Measurements from ENCODE around the gene ADORA2B. TPM values are rescaled to one million over a fixed set of nuclear protein-coding genes. Genes with fewer than 3 reads are reported as not detected.

The ADORA2B gene
- polyA plus RNA-seq, 1 of the 3 experiments (the other 2 are of a cell fraction) = 12.6 TPM

DNA sequence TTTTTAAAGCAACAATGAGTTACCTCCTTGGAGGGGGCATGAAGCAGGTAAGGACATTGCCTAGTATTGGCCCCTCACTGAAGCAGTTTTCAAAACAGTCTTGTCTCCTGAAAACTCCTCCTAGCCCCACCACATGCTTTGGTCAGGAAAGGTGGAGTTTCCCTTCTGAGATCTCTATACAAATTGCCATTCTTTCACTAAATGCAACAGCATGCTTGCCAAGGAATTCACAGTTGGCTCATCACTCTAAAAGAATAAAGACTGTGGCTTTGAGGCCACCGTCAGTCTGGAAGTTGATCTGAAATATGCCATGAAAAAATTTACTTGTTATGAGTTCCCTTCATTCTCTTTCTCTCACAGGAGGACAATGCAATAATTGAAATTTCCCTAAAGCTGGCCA, 58.9 kb downstream of the ADORA2B start:
- Histone ChIP-seq H3K79me2 (ENCODE audit: insufficient read depth) (peaks cover 40% of the 10 kb centered on the region), H3K4me2 (no peak overlapping the region), H3K9me2 (no peaks in the 10 kb centered on the region), H3K4me1 (ENCODE audit: control insufficient read depth in 1 of 2, insufficient read depth in 2 of 2, low read depth in 1 of 2, low read length in 1 of 2) (peaks cover 0 to 6% of the 10 kb centered on the region in 2 experiments; a peak in 2 of 4 replicates), H3K9ac (no peak overlapping the region), H3K36me3 (replicated peaks in 1 of 2; ENCODE audit: control insufficient read depth in 1 of 2, insufficient read depth in 2 of 2, low read length in 1 of 2) (peaks cover 70 to 74% of the 10 kb centered on the region in 2 experiments), H3K9me3 (no peaks in the 10 kb centered on the region; the same call in 1 of the 2 replicates), H2AFZ (ENCODE audit: low read depth) (no peak overlapping the region), H4K20me1 (ENCODE audit: insufficient read depth) (peaks cover 5% of the 10 kb centered on the region; the same call in 1 of the 2 replicates), H3K27ac (ENCODE audit: low read depth in 2 of 2, low read length in 1 of 2) (no peak overlapping the region), H3K4me3 (ENCODE audit: low read depth in 2 of 2, low read length in 1 of 2) (no peak overlapping the region), H3F3A (replicated peaks; ENCODE audit: insufficient read depth) (peaks cover 12% of the 10 kb centered on the region), H3K27me3 (ENCODE audit: insufficient read depth) (no peaks in the 10 kb centered on the region)
- POLR2A ChIA-PET = no interaction called here
- 93% methylated on average over 1 of the region's 1 CpG for WGBS (ENCODE audit: low lambda C conversion rate)
- TF ChIP-seq MXI1 (IDR thresholded peaks at IDR 0.05; ENCODE audit: low read depth, low read length) = no peak
- no peak for TF ChIP-seq YY1 (IDR thresholded peaks at IDR 0.05; ENCODE audit: low read depth)
- no peak for TF ChIP-seq POLR2AphosphoS5 (IDR thresholded peaks at IDR 0.05; ENCODE audit: low read depth, low read length)
- TF ChIP-seq MEF2A (IDR thresholded peaks at IDR 0.05; ENCODE audit: borderline replicate concordance, low read depth) = no peak
- TF ChIP-seq TAF1 (IDR thresholded peaks at IDR 0.05; ENCODE audit: borderline replicate concordance, low read depth, low read length) = no peak
- TF ChIP-seq, protein P1, sequence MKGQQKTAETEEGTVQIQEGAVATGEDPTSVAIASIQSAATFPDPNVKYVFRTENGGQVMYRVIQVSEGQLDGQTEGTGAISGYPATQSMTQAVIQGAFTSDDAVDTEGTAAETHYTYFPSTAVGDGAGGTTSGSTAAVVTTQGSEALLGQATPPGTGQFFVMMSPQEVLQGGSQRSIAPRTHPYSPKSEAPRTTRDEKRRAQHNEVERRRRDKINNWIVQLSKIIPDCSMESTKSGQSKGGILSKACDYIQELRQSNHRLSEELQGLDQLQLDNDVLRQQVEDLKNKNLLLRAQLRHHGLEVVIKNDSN (IDR thresholded peaks at IDR 0.05; ENCODE audit: borderline replicate concordance, low read depth) = no peak
- no peak for TF ChIP-seq RXRA (IDR thresholded peaks at IDR 0.05; ENCODE audit: borderline replicate concordance, low read depth)
- TF ChIP-seq, protein P2, sequence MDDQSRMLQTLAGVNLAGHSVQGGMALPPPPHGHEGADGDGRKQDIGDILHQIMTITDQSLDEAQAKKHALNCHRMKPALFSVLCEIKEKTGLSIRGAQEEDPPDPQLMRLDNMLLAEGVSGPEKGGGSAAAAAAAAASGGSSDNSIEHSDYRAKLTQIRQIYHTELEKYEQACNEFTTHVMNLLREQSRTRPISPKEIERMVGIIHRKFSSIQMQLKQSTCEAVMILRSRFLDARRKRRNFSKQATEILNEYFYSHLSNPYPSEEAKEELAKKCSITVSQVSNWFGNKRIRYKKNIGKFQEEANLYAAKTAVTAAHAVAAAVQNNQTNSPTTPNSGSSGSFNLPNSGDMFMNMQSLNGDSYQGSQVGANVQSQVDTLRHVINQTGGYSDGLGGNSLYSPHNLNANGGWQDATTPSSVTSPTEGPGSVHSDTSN (IDR thresholded peaks at IDR 0.05) = no peak
- TF ChIP-seq NRF1 (IDR thresholded peaks at IDR 0.05; ENCODE audit: low read depth, low read length) = no peak
- no peak for TF ChIP-seq FOXJ3 (CRISPR knock-in tag; IDR thresholded peaks at IDR 0.05)
- no peak for TF ChIP-seq RAD21 (IDR thresholded peaks at IDR 0.05; ENCODE audit: low read length)
- TF ChIP-seq, protein P3, sequence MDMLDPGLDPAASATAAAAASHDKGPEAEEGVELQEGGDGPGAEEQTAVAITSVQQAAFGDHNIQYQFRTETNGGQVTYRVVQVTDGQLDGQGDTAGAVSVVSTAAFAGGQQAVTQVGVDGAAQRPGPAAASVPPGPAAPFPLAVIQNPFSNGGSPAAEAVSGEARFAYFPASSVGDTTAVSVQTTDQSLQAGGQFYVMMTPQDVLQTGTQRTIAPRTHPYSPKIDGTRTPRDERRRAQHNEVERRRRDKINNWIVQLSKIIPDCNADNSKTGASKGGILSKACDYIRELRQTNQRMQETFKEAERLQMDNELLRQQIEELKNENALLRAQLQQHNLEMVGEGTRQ (IDR thresholded peaks at IDR 0.05; ENCODE audit: borderline replicate concordance, low read depth, low read length) = no peak
- TF ChIP-seq EZH2phosphoT487 (IDR thresholded peaks at IDR 0.05; ENCODE audit: borderline replicate concordance, low read depth) = no peak
- TF ChIP-seq JUND (IDR thresholded peaks at IDR 0.05) = no peak
- TF ChIP-seq, protein P4, sequence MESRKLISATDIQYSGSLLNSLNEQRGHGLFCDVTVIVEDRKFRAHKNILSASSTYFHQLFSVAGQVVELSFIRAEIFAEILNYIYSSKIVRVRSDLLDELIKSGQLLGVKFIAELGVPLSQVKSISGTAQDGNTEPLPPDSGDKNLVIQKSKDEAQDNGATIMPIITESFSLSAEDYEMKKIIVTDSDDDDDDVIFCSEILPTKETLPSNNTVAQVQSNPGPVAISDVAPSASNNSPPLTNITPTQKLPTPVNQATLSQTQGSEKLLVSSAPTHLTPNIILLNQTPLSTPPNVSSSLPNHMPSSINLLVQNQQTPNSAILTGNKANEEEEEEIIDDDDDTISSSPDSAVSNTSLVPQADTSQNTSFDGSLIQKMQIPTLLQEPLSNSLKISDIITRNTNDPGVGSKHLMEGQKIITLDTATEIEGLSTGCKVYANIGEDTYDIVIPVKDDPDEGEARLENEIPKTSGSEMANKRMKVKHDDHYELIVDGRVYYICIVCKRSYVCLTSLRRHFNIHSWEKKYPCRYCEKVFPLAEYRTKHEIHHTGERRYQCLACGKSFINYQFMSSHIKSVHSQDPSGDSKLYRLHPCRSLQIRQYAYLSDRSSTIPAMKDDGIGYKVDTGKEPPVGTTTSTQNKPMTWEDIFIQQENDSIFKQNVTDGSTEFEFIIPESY (IDR thresholded peaks at IDR 0.05; ENCODE audit: borderline replicate concordance, low read depth) = no peak
- no peak for TF ChIP-seq GABPA (IDR thresholded peaks at IDR 0.05; ENCODE audit: low read depth)
- TF ChIP-seq SMC3 (IDR thresholded peaks at IDR 0.05; ENCODE audit: low read depth, low read length) = no peak
- TF ChIP-seq RCOR1 (IDR thresholded peaks at IDR 0.05; ENCODE audit: low read length) = no peak
- TF ChIP-seq, protein P5, sequence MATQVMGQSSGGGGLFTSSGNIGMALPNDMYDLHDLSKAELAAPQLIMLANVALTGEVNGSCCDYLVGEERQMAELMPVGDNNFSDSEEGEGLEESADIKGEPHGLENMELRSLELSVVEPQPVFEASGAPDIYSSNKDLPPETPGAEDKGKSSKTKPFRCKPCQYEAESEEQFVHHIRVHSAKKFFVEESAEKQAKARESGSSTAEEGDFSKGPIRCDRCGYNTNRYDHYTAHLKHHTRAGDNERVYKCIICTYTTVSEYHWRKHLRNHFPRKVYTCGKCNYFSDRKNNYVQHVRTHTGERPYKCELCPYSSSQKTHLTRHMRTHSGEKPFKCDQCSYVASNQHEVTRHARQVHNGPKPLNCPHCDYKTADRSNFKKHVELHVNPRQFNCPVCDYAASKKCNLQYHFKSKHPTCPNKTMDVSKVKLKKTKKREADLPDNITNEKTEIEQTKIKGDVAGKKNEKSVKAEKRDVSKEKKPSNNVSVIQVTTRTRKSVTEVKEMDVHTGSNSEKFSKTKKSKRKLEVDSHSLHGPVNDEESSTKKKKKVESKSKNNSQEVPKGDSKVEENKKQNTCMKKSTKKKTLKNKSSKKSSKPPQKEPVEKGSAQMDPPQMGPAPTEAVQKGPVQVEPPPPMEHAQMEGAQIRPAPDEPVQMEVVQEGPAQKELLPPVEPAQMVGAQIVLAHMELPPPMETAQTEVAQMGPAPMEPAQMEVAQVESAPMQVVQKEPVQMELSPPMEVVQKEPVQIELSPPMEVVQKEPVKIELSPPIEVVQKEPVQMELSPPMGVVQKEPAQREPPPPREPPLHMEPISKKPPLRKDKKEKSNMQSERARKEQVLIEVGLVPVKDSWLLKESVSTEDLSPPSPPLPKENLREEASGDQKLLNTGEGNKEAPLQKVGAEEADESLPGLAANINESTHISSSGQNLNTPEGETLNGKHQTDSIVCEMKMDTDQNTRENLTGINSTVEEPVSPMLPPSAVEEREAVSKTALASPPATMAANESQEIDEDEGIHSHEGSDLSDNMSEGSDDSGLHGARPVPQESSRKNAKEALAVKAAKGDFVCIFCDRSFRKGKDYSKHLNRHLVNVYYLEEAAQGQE (IDR thresholded peaks at IDR 0.05; ENCODE audit: low read depth, low read length) = no peak
- CTCF ChIA-PET = interaction anchor here (3.0 kb wide), 1 partner anchor 11 kb away, joined by 18 read pairs; no protein-coding TSS in a partner anchor
- no peak for DNase-seq
